A549 (cell line): ENCODE measurements around the gene HP. TPM values are rescaled to one million over a fixed set of nuclear protein-coding genes. Genes with fewer than 3 reads are reported as not detected.

ENCODE experiments used
- polyA plus RNA-seq, 4 experiments: library from polyadenylated mRNA; depleted of rRNA in 3 of 4; stranded (reverse); fragments of >200 nt; fragmentation: RNase III in 1 of 4; extraction: RNeasy Plus Mini Kit Qiagen cat#74134 plus additional on column Dnase treatment in 1 of 4; gene quantifications; 2 replicates in 3 of 4; 3 replicates in 1 of 4; pipeline ENCODE4 v1.2.3, GENCODE V29; 2011 to 2017

The HP gene
- polyA plus RNA-seq, 2 of the 4 experiments (the other 2 are of a cell fraction), result 0.23 TPM; not detected in 1

Other genes starting within 250 kb of the HP start
- 85.6 and 98.0 TPM in 2 replicates for gene AP1G1, start 245.7 kb upstream of the HP start, polyA plus RNA-seq (2011; rRNA removed)
- gene AP1G1, start 245.7 kb upstream of the HP start, polyA plus RNA-seq (2017; fragmentation: RNase III; extraction: RNeasy Plus Mini Kit Qiagen cat#74134 plus additional on column Dnase treatment), result 38.1 to 40.7 TPM (median 38.6 TPM) in 3 replicates
- gene ATXN1L, start 208.5 kb upstream of the HP start, polyA plus RNA-seq (2011; rRNA removed), result 16.9 and 18.2 TPM in 2 replicates
- 16.2 to 17.7 TPM (median 17.4 TPM) in 3 replicates for gene ATXN1L, start 208.5 kb upstream of the HP start, polyA plus RNA-seq (2017; fragmentation: RNase III; extraction: RNeasy Plus Mini Kit Qiagen cat#74134 plus additional on column Dnase treatment)
- gene ZNF821, start 170.3 kb upstream of the HP start, polyA plus RNA-seq (2011; rRNA removed), result 3.6 and 4.5 TPM in 2 replicates
- 2.7 to 3.8 TPM (median 3.4 TPM) in 3 replicates for gene ZNF821, start 170.3 kb upstream of the HP start, polyA plus RNA-seq (2017; fragmentation: RNase III; extraction: RNeasy Plus Mini Kit Qiagen cat#74134 plus additional on column Dnase treatment)
- 290 and 297 TPM in 2 replicates for gene IST1, start 159.0 kb upstream of the HP start, polyA plus RNA-seq (2011; rRNA removed)
- 178 to 184 TPM (median 183 TPM) in 3 replicates for gene IST1, start 159.0 kb upstream of the HP start, polyA plus RNA-seq (2017; fragmentation: RNase III; extraction: RNeasy Plus Mini Kit Qiagen cat#74134 plus additional on column Dnase treatment)
- 0.01 TPM in 1 of 2 replicates, not detected in the other for gene PKD1L3, start 54.1 kb upstream of the HP start, polyA plus RNA-seq (2011; rRNA removed)
- gene PKD1L3, start 54.1 kb upstream of the HP start, polyA plus RNA-seq (2017; fragmentation: RNase III; extraction: RNeasy Plus Mini Kit Qiagen cat#74134 plus additional on column Dnase treatment), result not detected in 3 replicates
- gene DHODH, start 45.8 kb upstream of the HP start, polyA plus RNA-seq (2011; rRNA removed), result 10.1 and 13.2 TPM in 2 replicates
- gene DHODH, start 45.8 kb upstream of the HP start, polyA plus RNA-seq (2017; fragmentation: RNase III; extraction: RNeasy Plus Mini Kit Qiagen cat#74134 plus additional on column Dnase treatment), result 9.7 to 11.0 TPM (median 10.5 TPM) in 3 replicates
- not detected in 2 replicates for gene HPR, start 8.7 kb downstream of the HP start, polyA plus RNA-seq (2011; rRNA removed)
- gene HPR, start 8.7 kb downstream of the HP start, polyA plus RNA-seq (2017; fragmentation: RNase III; extraction: RNeasy Plus Mini Kit Qiagen cat#74134 plus additional on column Dnase treatment), result not detected in 3 replicates
- gene TXNL4B, start 39.1 kb downstream of the HP start, polyA plus RNA-seq (2011; rRNA removed), result 22.7 and 32.7 TPM in 2 replicates
- gene TXNL4B, start 39.1 kb downstream of the HP start, polyA plus RNA-seq (2017; fragmentation: RNase III; extraction: RNeasy Plus Mini Kit Qiagen cat#74134 plus additional on column Dnase treatment), result 15.7 to 17.9 TPM (median 16.4 TPM) in 3 replicates
- 37.4 and 41.9 TPM in 2 replicates for gene DHX38, start 39.3 kb downstream of the HP start, polyA plus RNA-seq (2011; rRNA removed)
- 72.8 to 85.4 TPM (median 80.6 TPM) in 3 replicates for gene DHX38, start 39.3 kb downstream of the HP start, polyA plus RNA-seq (2017; fragmentation: RNase III; extraction: RNeasy Plus Mini Kit Qiagen cat#74134 plus additional on column Dnase treatment)
- 0.22 and 0.37 TPM in 2 replicates for gene PMFBP1, start 117.7 kb downstream of the HP start, polyA plus RNA-seq (2011; rRNA removed)
- 0.05 to 0.20 TPM (median 0.16 TPM) in 3 replicates for gene PMFBP1, start 117.7 kb downstream of the HP start, polyA plus RNA-seq (2017; fragmentation: RNase III; extraction: RNeasy Plus Mini Kit Qiagen cat#74134 plus additional on column Dnase treatment)